Glutamatergic neuron (in vitro differentiated cells): ENCODE results near the gene TCP11L2. TPM values are rescaled to one million over a fixed set of nuclear protein-coding genes. Genes with fewer than 3 reads are reported as not detected.

Experiments used
- DNase-seq: peaks from one replicate; pipeline ENCODE4 v3.0.0; 2022
- H3K27ac Mint-ChIP-seq: one replicate; pipeline ENCODE4 v1.8.0; 2020; ENCODE audit warnings: mild to moderate bottlenecking, mixed read lengths, inconsistent platforms; ENCODE audit not compliant: unreplicated experiment
- H3K27me3 Mint-ChIP-seq: one replicate; pipeline ENCODE4 v1.8.0; 2020; ENCODE audit warnings: mild to moderate bottlenecking, moderate library complexity, mixed read lengths, inconsistent platforms; ENCODE audit not compliant: unreplicated experiment
- H3K36me3 Mint-ChIP-seq: one replicate; pipeline ENCODE4 v1.8.0; 2020; ENCODE audit warnings: mild to moderate bottlenecking, mixed read lengths, inconsistent platforms; ENCODE audit not compliant: unreplicated experiment
- H3K4me1 Mint-ChIP-seq: one replicate; pipeline ENCODE4 v1.8.0; 2020; ENCODE audit warnings: mild to moderate bottlenecking, low read depth, mixed read lengths, inconsistent platforms; ENCODE audit not compliant: unreplicated experiment
- H3K4me3 Mint-ChIP-seq: one replicate; pipeline ENCODE4 v1.8.0; 2020; ENCODE audit warnings: mild to moderate bottlenecking, mixed read lengths, inconsistent platforms; ENCODE audit not compliant: unreplicated experiment
- H3K9me3 Mint-ChIP-seq: one replicate; pipeline ENCODE4 v1.8.0; 2020; ENCODE audit warnings: mild to moderate bottlenecking, moderate library complexity, mixed read lengths, inconsistent platforms; ENCODE audit not compliant: unreplicated experiment
- total RNA-seq: library from RNA; stranded (reverse); fragmentation: NEBNext Ultra II Directional; extraction: Animal tissue kit (Norgen Biotek cat#: 25700); gene quantifications from one replicate; pipeline ENCODE4 v1.2.1, GENCODE V29; 2021; ENCODE audit not compliant: unreplicated experiment
- TF ChIP-seq, protein P1 (sequence below): fragments of 200-600 bp; sonication (generic); IDR thresholded peaks from one replicate; pipeline ENCODE4 v1.5.0; 2021; ENCODE audit not compliant: partially characterized antibody, unreplicated experiment

TCP11L2 gene
- total RNA-seq, 1 donor from 2014 or later, result 17.1 TPM

DNA sequence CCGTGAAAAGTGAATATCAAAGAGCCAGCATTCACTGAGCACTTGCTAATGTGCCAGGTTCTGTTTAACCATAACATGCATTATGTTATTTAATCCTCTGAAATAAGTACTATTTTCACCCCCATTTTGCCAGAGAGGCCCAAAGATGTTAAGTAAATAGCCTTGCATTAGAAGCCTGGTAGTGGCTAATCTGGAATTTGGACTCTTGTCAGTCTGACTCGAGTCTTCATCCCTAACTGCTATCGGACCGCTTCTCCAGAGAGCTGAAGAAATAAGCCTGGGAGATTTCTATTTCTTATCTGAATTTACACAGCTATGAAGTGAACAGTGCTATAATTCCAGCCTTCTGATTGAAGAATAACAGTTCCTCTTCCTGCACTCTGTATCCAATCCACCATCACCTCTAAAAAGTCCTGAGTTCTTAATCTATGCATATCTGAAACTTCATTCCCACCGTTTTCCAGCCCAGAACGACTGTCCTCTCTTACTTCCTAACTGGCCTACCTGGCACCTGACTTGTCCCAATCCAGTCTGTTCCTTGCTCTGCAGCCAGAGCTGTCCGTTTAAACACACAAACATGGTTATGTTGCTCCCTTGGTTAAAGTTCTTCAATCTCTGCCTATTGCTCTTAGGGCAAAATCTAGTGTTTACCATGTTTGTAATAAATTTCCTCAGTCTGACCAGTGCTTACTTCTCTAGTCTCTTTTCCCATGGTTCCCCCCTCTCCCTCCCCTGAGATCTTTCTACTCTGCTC, 57.3 kb downstream of the TCP11L2 start:
- H3K4me1 Mint-ChIP-seq, result peaks cover 7% of the 10 kb centered on the region
- H3K36me3 Mint-ChIP-seq, result no peaks in the 10 kb centered on the region
- H3K4me3 Mint-ChIP-seq, result no peak overlapping the region
- DNase-seq, result no peak
- TF ChIP-seq, protein P1, sequence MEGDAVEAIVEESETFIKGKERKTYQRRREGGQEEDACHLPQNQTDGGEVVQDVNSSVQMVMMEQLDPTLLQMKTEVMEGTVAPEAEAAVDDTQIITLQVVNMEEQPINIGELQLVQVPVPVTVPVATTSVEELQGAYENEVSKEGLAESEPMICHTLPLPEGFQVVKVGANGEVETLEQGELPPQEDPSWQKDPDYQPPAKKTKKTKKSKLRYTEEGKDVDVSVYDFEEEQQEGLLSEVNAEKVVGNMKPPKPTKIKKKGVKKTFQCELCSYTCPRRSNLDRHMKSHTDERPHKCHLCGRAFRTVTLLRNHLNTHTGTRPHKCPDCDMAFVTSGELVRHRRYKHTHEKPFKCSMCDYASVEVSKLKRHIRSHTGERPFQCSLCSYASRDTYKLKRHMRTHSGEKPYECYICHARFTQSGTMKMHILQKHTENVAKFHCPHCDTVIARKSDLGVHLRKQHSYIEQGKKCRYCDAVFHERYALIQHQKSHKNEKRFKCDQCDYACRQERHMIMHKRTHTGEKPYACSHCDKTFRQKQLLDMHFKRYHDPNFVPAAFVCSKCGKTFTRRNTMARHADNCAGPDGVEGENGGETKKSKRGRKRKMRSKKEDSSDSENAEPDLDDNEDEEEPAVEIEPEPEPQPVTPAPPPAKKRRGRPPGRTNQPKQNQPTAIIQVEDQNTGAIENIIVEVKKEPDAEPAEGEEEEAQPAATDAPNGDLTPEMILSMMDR, result no peak
- peaks cover 5% of the 10 kb centered on the region for H3K27me3 Mint-ChIP-seq
- no peak overlapping the region for H3K27ac Mint-ChIP-seq
- H3K9me3 Mint-ChIP-seq, result peaks cover 7% of the 10 kb centered on the region

DNA sequence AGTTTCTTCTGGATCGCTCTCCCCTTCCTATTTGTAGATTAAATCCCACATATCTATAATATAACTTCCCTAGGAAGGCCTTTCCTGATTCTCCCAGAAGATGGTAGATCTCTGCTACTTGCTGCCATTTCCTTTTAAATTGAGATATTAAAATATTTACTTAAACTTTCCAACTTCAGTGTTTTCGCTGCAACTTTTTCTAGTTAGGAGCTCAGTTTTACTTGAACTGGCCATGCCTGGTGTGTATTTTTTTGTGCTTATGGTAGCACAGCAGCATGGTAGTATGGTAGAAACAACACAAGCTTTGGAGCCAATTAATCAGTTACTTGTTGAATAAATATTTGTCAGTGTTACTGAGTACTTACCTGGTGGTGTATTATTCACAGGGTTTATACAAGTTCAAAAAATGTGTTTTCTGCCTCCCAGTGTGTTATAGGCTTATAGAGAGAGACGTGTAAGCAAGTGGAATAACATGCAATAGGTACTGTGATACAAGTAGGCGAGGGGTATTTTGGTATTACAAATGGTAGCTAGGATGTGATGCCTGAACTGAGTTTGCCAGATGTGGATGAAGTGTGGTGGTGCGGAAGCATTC, 58.0 kb downstream of the TCP11L2 start:
- Mint-ChIP-seq H3K27ac (no peak overlapping the region), H3K4me3 (no peak overlapping the region), H3K4me1 (peaks cover 7% of the 10 kb centered on the region), H3K36me3 (no peaks in the 10 kb centered on the region), H3K9me3 (peaks cover 7% of the 10 kb centered on the region), H3K27me3 (peaks cover 5% of the 10 kb centered on the region)
- no peak for DNase-seq
- TF ChIP-seq, protein P1, result no peak

GRCh38 chr12:106362971-106363370, 60.4 kb downstream of the TCP11L2 start:
- Mint-ChIP-seq H3K27ac (no peak overlapping the region), H3K36me3 (no peaks in the 10 kb centered on the region), H3K27me3 (peaks cover 3% of the 10 kb centered on the region), H3K4me1 (peaks cover 4% of the 10 kb centered on the region), H3K9me3 (peaks cover 7% of the 10 kb centered on the region), H3K4me3 (no peak overlapping the region)
- no peak for DNase-seq
- TF ChIP-seq, protein P1, result no peak

DNA sequence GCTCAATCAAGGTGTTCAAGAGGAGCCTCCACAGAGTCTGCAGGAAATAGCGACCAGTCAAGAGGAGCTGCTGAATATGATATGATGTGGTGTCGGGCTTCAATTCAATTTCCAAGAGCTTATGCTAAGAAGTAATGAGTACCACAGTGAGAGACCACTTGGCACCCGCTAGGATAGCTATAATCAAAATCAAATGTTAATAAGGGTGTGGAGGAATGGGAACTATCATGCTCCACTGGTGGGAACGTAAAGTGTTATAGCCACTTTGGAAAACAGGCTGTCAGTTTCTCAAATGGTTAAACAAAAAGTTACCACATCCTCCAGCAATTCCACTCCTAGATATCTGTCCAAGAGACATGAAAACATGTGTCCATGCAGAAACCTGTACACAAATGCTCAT, 61.7 kb downstream of the TCP11L2 start:
- TF ChIP-seq, protein P1, result no peak
- H3K27me3 Mint-ChIP-seq, result no peaks in the 10 kb centered on the region
- no peak overlapping the region for H3K27ac Mint-ChIP-seq
- no peak for DNase-seq
- no peaks in the 10 kb centered on the region for H3K36me3 Mint-ChIP-seq
- H3K4me3 Mint-ChIP-seq, result no peak overlapping the region
- H3K9me3 Mint-ChIP-seq, result no peaks in the 10 kb centered on the region
- H3K4me1 Mint-ChIP-seq, result no peaks in the 10 kb centered on the region
